ENCODE measurements around the gene MYADML2. TPM values are rescaled to one million over a fixed set of nuclear protein-coding genes. Genes with fewer than 3 reads are reported as not detected.

MYADML2 gene
- total and polyA plus RNA-seq, 2 experiments from 2014 or later = 0.70 to 1.7 TPM

DNA sequence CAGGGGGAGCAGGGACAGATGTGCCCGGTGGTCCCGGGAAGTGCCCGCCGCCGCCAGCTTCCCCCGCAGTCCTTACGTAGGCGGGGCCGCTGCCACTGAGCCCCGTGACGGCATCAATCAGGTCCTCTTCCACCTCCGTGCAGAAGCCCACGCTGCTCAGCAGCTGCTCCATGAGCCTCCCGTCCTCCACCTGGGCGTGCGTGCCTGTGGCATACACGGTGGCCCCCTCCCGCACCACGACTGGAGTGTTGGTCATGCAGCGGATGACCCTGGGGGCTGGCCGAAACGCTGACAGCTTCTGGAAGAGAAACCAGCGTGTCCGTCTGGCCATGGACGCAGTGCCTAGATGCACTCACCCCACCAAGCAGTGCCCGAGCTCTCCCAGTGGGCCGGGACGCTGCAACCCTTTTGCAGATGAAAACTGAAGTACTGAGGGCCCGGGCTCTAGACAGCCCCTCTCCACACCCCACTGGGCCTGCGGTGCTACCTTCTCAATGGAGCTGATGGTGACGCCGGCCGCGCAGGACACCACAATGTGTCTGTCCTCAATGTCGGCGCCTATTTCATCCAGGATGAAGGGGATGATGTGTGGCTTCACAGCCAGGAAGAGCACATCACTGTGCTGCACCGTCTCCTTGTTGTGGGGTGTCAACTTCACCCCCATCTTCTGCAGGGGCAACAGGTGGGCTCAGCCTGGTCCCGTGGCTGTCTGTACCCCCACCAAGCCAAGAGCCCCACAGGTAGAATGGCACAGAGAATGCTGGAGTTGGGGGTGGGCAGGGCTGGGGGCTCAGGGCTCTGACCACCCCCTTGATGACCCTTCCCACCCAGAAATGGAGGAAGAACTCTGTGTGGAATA lies 12.0 kb downstream of the MYADML2 start:
- H3K4me3 ChIP-seq = no peak overlapping the region; the same call in 1 of the 2 replicates

DNA sequence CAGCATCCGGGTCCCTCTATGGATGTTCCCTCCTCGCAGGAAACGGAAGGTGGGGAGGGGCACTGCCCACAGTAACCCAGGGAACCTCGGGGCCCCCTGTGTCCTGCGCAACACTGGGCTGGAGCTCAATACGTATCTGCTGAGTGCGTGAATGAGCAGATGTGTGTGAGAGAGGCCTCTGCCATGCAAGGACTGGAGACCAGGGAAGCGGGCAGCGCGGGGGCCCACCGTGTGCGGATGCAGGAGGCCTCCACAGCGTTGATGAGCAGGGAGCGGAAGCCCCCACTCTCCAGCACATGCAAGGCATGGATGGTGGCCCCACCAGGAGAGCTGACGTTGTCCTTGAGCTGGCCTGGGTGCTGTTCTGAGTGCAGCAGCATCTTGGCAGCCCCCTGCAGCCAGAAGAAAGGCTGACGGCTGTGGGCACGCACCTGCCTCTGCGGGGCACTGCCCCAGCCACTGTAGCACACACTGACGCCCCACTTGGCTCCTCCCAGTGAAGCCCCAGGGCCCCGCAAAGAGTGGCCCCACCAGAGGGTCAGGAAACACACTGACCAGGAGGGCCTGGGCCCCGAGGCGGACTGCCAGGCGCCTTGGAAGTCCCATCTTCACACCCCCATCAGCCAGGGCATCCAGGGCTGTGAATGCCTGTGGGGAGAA lies 12.8 kb downstream of the MYADML2 start:
- peak overlapping the region; percentile 12; the same call in 2 of the 3 replicates for H3K4me3 Mint-ChIP-seq
- H3K79me2 ChIP-seq (replicated peaks; ENCODE audit: insufficient read depth) = peaks cover 12% of the 10 kb centered on the region; the same call in 1 of the 2 replicates
- no peaks in the 10 kb centered on the region for H3K9me2 ChIP-seq (ENCODE audit: insufficient read depth)
- H3K27me3 Mint-ChIP-seq (ENCODE audit: insufficient read depth, low read depth, poor library complexity) = peaks cover 29% of the 10 kb centered on the region
- peaks cover 5% of the 10 kb centered on the region; the same call in 1 of the 2 replicates for H3K27me3 ChIP-seq (ENCODE audit: insufficient read depth)
- ATAC-seq (no peak), DNase-seq (ENCODE audit: low spot score) (no peak)
- H2AFZ ChIP-seq = no peak overlapping the region
- H3K4me3 ChIP-seq = no peak overlapping the region
- H3K36me3 ChIP-seq (ENCODE audit: insufficient read depth) = no peaks in the 10 kb centered on the region
- no peak overlapping the region for H3K27ac ChIP-seq (ENCODE audit: low read depth)
- peaks cover 14% of the 10 kb centered on the region for H3K4me1 Mint-ChIP-seq
- H3K36me3 Mint-ChIP-seq (ENCODE audit: low read depth) = peaks cover 38% of the 10 kb centered on the region
- no peak overlapping the region for H3K27ac Mint-ChIP-seq
- H3K4me1 ChIP-seq (ENCODE audit: insufficient read depth) = no peaks in the 10 kb centered on the region; the same call in 1 of the 2 replicates
- H4K20me1 ChIP-seq (replicated peaks; ENCODE audit: insufficient read depth) = no peaks in the 10 kb centered on the region; the same call in 1 of the 2 replicates
- H3F3A ChIP-seq (replicated peaks; ENCODE audit: low read depth) = peaks cover 17% of the 10 kb centered on the region
- no peaks in the 10 kb centered on the region for H3K9me3 Mint-ChIP-seq
- no peak overlapping the region for H3K4me2 ChIP-seq
- TF ChIP-seq STAT1 (IDR thresholded peaks at IDR 0.05; ENCODE audit: unreplicated experiment) (no peak), CREB1 (CRISPR knock-in tag; IDR thresholded peaks at IDR 0.05; ENCODE audit: low read depth) (no peak), NANOG (IDR thresholded peaks at IDR 0.05; ENCODE audit: borderline replicate concordance) (no peak), EZH2 (IDR thresholded peaks at IDR 0.05; ENCODE audit: low read depth, unreplicated experiment) (no peak), ZNF331 (CRISPR knock-in tag; IDR thresholded peaks at IDR 0.05; ENCODE audit: low read depth) (no peak), EZH2phosphoT487 (IDR thresholded peaks at IDR 0.05; ENCODE audit: unreplicated experiment) (no peak), POLR2AphosphoS5 (IDR thresholded peaks at IDR 0.05; ENCODE audit: low read depth) (no peak)

More for the DNA sequence above, 12.0 kb downstream of the MYADML2 start:
- DNase-seq (ENCODE audit: low spot score) = no peak
- Histone ChIP-seq H2AFZ (no peak overlapping the region), H3F3A (replicated peaks; ENCODE audit: low read depth) (peaks cover 17% of the 10 kb centered on the region), H3K79me2 (replicated peaks; ENCODE audit: insufficient read depth) (peaks cover 12% of the 10 kb centered on the region; the same call in 1 of the 2 replicates), H3K36me3 (ENCODE audit: insufficient read depth) (no peaks in the 10 kb centered on the region), H3K27me3 (ENCODE audit: insufficient read depth) (peaks cover 4% of the 10 kb centered on the region; the same call in 1 of the 2 replicates), H3K27ac (ENCODE audit: low read depth) (no peak overlapping the region), H4K20me1 (replicated peaks; ENCODE audit: insufficient read depth) (no peaks in the 10 kb centered on the region; the same call in 1 of the 2 replicates), H3K4me1 (ENCODE audit: insufficient read depth) (no peaks in the 10 kb centered on the region), H3K9me2 (ENCODE audit: insufficient read depth) (no peaks in the 10 kb centered on the region), H3K4me2 (no peak overlapping the region)
- Mint-ChIP-seq H3K27me3 (ENCODE audit: insufficient read depth, low read depth, poor library complexity) (peaks cover 29% of the 10 kb centered on the region), H3K27ac (no peak overlapping the region), H3K4me1 (peaks cover 14% of the 10 kb centered on the region), H3K4me3 (peak overlapping the region; percentile 93), H3K36me3 (ENCODE audit: low read depth) (peaks cover 38% of the 10 kb centered on the region), H3K9me3 (no peaks in the 10 kb centered on the region)
- TF ChIP-seq NANOG (IDR thresholded peaks at IDR 0.05; ENCODE audit: borderline replicate concordance) (no peak), CREB1 (CRISPR knock-in tag; IDR thresholded peaks at IDR 0.05; ENCODE audit: low read depth) (no peak), STAT1 (IDR thresholded peaks at IDR 0.05; ENCODE audit: unreplicated experiment) (no peak), JUNB (IDR thresholded peaks at IDR 0.05; ENCODE audit: unreplicated experiment) (no peak), ZNF114 (CRISPR knock-in tag; IDR thresholded peaks at IDR 0.05) (no peak), EZH2 (IDR thresholded peaks at IDR 0.05; ENCODE audit: low read depth, unreplicated experiment) (no peak)
- TF ChIP-seq, protein P1, sequence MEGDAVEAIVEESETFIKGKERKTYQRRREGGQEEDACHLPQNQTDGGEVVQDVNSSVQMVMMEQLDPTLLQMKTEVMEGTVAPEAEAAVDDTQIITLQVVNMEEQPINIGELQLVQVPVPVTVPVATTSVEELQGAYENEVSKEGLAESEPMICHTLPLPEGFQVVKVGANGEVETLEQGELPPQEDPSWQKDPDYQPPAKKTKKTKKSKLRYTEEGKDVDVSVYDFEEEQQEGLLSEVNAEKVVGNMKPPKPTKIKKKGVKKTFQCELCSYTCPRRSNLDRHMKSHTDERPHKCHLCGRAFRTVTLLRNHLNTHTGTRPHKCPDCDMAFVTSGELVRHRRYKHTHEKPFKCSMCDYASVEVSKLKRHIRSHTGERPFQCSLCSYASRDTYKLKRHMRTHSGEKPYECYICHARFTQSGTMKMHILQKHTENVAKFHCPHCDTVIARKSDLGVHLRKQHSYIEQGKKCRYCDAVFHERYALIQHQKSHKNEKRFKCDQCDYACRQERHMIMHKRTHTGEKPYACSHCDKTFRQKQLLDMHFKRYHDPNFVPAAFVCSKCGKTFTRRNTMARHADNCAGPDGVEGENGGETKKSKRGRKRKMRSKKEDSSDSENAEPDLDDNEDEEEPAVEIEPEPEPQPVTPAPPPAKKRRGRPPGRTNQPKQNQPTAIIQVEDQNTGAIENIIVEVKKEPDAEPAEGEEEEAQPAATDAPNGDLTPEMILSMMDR (conservative IDR thresholded peaks at IDR 0.05; ENCODE audit: low read depth in 2 of 2) = no peak
- TF ChIP-seq, protein P2, sequence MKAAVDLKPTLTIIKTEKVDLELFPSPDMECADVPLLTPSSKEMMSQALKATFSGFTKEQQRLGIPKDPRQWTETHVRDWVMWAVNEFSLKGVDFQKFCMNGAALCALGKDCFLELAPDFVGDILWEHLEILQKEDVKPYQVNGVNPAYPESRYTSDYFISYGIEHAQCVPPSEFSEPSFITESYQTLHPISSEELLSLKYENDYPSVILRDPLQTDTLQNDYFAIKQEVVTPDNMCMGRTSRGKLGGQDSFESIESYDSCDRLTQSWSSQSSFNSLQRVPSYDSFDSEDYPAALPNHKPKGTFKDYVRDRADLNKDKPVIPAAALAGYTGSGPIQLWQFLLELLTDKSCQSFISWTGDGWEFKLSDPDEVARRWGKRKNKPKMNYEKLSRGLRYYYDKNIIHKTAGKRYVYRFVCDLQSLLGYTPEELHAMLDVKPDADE (IDR thresholded peaks at IDR 0.05) = no peak
- ATAC-seq = no peak

Measured in GM23338 (cell line).